ENCODE results near the gene SHC3.

Gene SHC3

GRCh38 chr9:89143266-89143665 lies 35.4 kb downstream of the SHC3 start:
- no peak for TF ChIP-seq CTCF (IDR thresholded peaks at IDR 0.05)
- H3K4me3 ChIP-seq (ENCODE audit: low read depth in 1 of 2, low read length in 1 of 2) = no peak overlapping the region
- no peaks in the 10 kb centered on the region for H3K36me3 ChIP-seq
- H3K27me3 ChIP-seq = peaks cover 21% of the 10 kb centered on the region
- H3K4me1 ChIP-seq (ENCODE audit: control insufficient read depth in 1 of 2, insufficient read depth in 1 of 2, low read depth in 1 of 2, low read length in 1 of 2) = no peaks in the 10 kb centered on the region
- no peak overlapping the region for H3K27ac ChIP-seq
- no peaks in the 10 kb centered on the region for H3K9me3 ChIP-seq

GRCh38 chr9:89139455-89139854 lies 39.2 kb downstream of the SHC3 start:
- Histone ChIP-seq H3K27me3 (peaks cover 19% of the 10 kb centered on the region), H3K27ac (no peak overlapping the region), H3K9me3 (no peaks in the 10 kb centered on the region), H3K36me3 (no peaks in the 10 kb centered on the region), H3K4me1 (ENCODE audit: control insufficient read depth in 1 of 2, insufficient read depth in 1 of 2, low read depth in 1 of 2, low read length in 1 of 2) (no peaks in the 10 kb centered on the region), H3K4me3 (ENCODE audit: low read depth in 1 of 2, low read length in 1 of 2) (no peak overlapping the region)
- TF ChIP-seq CTCF (IDR thresholded peaks at IDR 0.05) = no peak

GRCh38 chr9:89138463-89139390 lies 39.9 kb downstream of the SHC3 start:
- no peaks in the 10 kb centered on the region for H3K36me3 ChIP-seq
- H3K9me3 ChIP-seq = no peaks in the 10 kb centered on the region
- H3K27ac ChIP-seq = no peak overlapping the region
- no peaks in the 10 kb centered on the region for H3K4me1 ChIP-seq (ENCODE audit: control insufficient read depth in 1 of 2, insufficient read depth in 1 of 2, low read depth in 1 of 2, low read length in 1 of 2)
- H3K4me3 ChIP-seq (ENCODE audit: low read depth in 1 of 2, low read length in 1 of 2) = no peak overlapping the region
- TF ChIP-seq CTCF (IDR thresholded peaks at IDR 0.05) = no peak
- H3K27me3 ChIP-seq = peaks cover 19% of the 10 kb centered on the region

- H3K27me3 ChIP-seq = peaks cover 19% of the 10 kb centered on the region
- no peak overlapping the region for H3K4me3 ChIP-seq (ENCODE audit: low read depth in 1 of 2, low read length in 1 of 2)
- TF ChIP-seq CTCF (IDR thresholded peaks at IDR 0.05) = no peak
- no peaks in the 10 kb centered on the region for H3K4me1 ChIP-seq (ENCODE audit: control insufficient read depth in 1 of 2, insufficient read depth in 1 of 2, low read depth in 1 of 2, low read length in 1 of 2)
- H3K27ac ChIP-seq = no peak overlapping the region
- H3K36me3 ChIP-seq = no peaks in the 10 kb centered on the region
- H3K9me3 ChIP-seq = no peaks in the 10 kb centered on the region
These were observed 40.8 kb downstream of the SHC3 start for GRCh38 chr9:89137542-89138462.

GRCh38 chr9:89135591-89136166 lies 42.9 kb downstream of the SHC3 start:
- Histone ChIP-seq H3K27ac (no peak overlapping the region), H3K4me1 (ENCODE audit: control insufficient read depth in 1 of 2, insufficient read depth in 1 of 2, low read depth in 1 of 2, low read length in 1 of 2) (no peaks in the 10 kb centered on the region), H3K4me3 (ENCODE audit: low read depth in 1 of 2, low read length in 1 of 2) (no peak overlapping the region), H3K27me3 (peaks cover 19% of the 10 kb centered on the region), H3K36me3 (no peaks in the 10 kb centered on the region), H3K9me3 (no peaks in the 10 kb centered on the region)
- TF ChIP-seq CTCF (IDR thresholded peaks at IDR 0.05) = no peak

Measured in neutrophil (primary cell).